ENCODE measurements around the gene KRTAP13-1. TPM values are rescaled to one million over a fixed set of nuclear protein-coding genes. Genes with fewer than 3 reads are reported as not detected.

KRTAP13-1 gene
- total and polyA plus RNA-seq, 2 donors (not counting 3 experiments of a cell fraction or from before 2014, with no cell fraction given): not detected

GRCh38 chr21:30354308-30355005 is 41.4 kb upstream of the KRTAP13-1 start:
- BruUV-seq (replicated peaks): no TSS peak
- no peak overlapping the region for H2AFZ ChIP-seq (ENCODE audit: low read depth, low read length)
- H3K4me1 ChIP-seq (ENCODE audit: control insufficient read depth, extremely low read depth, insufficient read depth, low read length): no peaks in the 10 kb centered on the region
- intact Hi-C loops (cut with micrococcal nuclease): no loop called here
- dilution Hi-C loops (cut with MboI; ENCODE audit: extremely low pct_ligation_motif_present, low sequenced_read_pairs): no loop called here
- no peak overlapping the region for H3K4me3 ChIP-seq (replicated peaks in 1 of 3; ENCODE audit: insufficient read depth in 1 of 3, low read depth in 1 of 3, low read length in 3 of 3)
- H3K27ac ChIP-seq (ENCODE audit: insufficient read depth, low read depth, low read length): no peak overlapping the region
- H3K9ac ChIP-seq (replicated peaks; ENCODE audit: extremely low read depth, insufficient read depth, low read length): no peak overlapping the region
- no peak for TF ChIP-seq EZH2 (IDR thresholded peaks at IDR 0.05; ENCODE audit: borderline replicate concordance, low read depth, low read length, severe bottlenecking)
- TF ChIP-seq, protein P1, sequence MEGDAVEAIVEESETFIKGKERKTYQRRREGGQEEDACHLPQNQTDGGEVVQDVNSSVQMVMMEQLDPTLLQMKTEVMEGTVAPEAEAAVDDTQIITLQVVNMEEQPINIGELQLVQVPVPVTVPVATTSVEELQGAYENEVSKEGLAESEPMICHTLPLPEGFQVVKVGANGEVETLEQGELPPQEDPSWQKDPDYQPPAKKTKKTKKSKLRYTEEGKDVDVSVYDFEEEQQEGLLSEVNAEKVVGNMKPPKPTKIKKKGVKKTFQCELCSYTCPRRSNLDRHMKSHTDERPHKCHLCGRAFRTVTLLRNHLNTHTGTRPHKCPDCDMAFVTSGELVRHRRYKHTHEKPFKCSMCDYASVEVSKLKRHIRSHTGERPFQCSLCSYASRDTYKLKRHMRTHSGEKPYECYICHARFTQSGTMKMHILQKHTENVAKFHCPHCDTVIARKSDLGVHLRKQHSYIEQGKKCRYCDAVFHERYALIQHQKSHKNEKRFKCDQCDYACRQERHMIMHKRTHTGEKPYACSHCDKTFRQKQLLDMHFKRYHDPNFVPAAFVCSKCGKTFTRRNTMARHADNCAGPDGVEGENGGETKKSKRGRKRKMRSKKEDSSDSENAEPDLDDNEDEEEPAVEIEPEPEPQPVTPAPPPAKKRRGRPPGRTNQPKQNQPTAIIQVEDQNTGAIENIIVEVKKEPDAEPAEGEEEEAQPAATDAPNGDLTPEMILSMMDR (IDR thresholded peaks at IDR 0.05; ENCODE audit: extremely low read depth in 1 of 2, insufficient read depth in 1 of 2, low read depth in 1 of 2, low read length in 2 of 2): no peak
- H3K9me1 ChIP-seq (replicated peaks; ENCODE audit: control insufficient read depth, extremely low read depth, insufficient read depth, low read length): no peaks in the 10 kb centered on the region
- no peak for FAIRE-seq
- no peak for DNase-seq (ENCODE audit: low read depth, low spot score)
- no peaks in the 10 kb centered on the region for H4K20me1 ChIP-seq (replicated peaks; ENCODE audit: control insufficient read depth, extremely low read depth, insufficient read depth, low read length)
- H3K79me2 ChIP-seq (ENCODE audit: control insufficient read depth, insufficient read depth, low read length): no peaks in the 10 kb centered on the region
- ChIA-PET POLR2A (no interaction called here), CTCF (no interaction called here)
- peaks cover 7% of the 10 kb centered on the region for H3K9me3 ChIP-seq (replicated peaks; ENCODE audit: control insufficient read depth, insufficient read depth, low read length)
- no peak overlapping the region for H3K4me2 ChIP-seq (ENCODE audit: insufficient read depth, low read length)
- no peaks in the 10 kb centered on the region for H3K27me3 ChIP-seq (ENCODE audit: control insufficient read depth in 2 of 2, insufficient read depth in 2 of 2, low read length in 2 of 2)
- no peaks in the 10 kb centered on the region for H3K36me3 ChIP-seq (ENCODE audit: control insufficient read depth in 2 of 2, extremely low read depth in 1 of 2, insufficient read depth in 2 of 2, low read length in 2 of 2)

DNA sequence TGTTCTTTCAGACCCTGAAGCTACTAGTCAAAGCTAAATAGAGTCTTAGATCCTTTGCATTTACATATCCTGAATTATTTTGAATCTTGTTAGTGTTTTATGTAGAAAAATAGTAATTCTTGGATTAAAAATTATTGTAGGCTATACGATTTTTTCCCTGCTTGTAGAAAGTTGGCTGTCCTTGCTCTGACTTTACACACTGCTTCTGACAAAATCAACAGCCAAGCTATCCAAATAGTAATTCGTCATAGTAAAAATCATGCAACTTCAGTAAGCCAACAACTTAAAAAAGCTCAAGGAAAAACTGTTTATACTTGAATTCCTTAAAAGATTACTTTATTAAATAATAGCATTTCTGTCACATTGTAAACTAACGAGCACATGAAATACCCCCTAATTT is 39.9 kb upstream of the KRTAP13-1 start:
- BruUV-seq (replicated peaks): no TSS peak
- no peaks in the 10 kb centered on the region for H3K27me3 ChIP-seq (ENCODE audit: control insufficient read depth in 2 of 2, insufficient read depth in 2 of 2, low read length in 2 of 2)
- H3K79me2 ChIP-seq (ENCODE audit: control insufficient read depth, insufficient read depth, low read length): no peaks in the 10 kb centered on the region
- H3K9me1 ChIP-seq (replicated peaks; ENCODE audit: control insufficient read depth, extremely low read depth, insufficient read depth, low read length): no peaks in the 10 kb centered on the region
- no peak overlapping the region for H3K4me3 ChIP-seq (replicated peaks in 1 of 3; ENCODE audit: insufficient read depth in 1 of 3, low read depth in 1 of 3, low read length in 3 of 3)
- no peaks in the 10 kb centered on the region for H4K20me1 ChIP-seq (replicated peaks; ENCODE audit: control insufficient read depth, extremely low read depth, insufficient read depth, low read length)
- H3K4me2 ChIP-seq (ENCODE audit: insufficient read depth, low read length): no peak overlapping the region
- TF ChIP-seq EZH2 (IDR thresholded peaks at IDR 0.05; ENCODE audit: borderline replicate concordance, low read depth, low read length, severe bottlenecking) (no peak), GATA2 (IDR thresholded peaks at IDR 0.05; ENCODE audit: insufficient read depth, insufficient read length, low read depth, low read length) (no peak), POLR2A (IDR thresholded peaks at IDR 0.05; ENCODE audit: low read depth, low read length) (no peak), MAX (IDR thresholded peaks at IDR 0.05; ENCODE audit: insufficient read depth, insufficient read length) (no peak), FOS (IDR thresholded peaks at IDR 0.05; ENCODE audit: borderline replicate concordance, insufficient read depth, low read length) (no peak), POLR2AphosphoS5 (IDR thresholded peaks at IDR 0.05; ENCODE audit: insufficient read depth, low read depth, low read length) (no peak), JUN (IDR thresholded peaks at IDR 0.05; ENCODE audit: borderline replicate concordance, insufficient read depth, insufficient read length, low read depth) (no peak), MYC (IDR thresholded peaks at IDR 0.05; ENCODE audit: low read depth, low read length) (no peak)
- TF ChIP-seq, protein P1 (IDR thresholded peaks at IDR 0.05; ENCODE audit: extremely low read depth in 1 of 2, insufficient read depth in 1 of 2, low read depth in 1 of 2, low read length in 2 of 2): no peak
- H3K9ac ChIP-seq (replicated peaks; ENCODE audit: extremely low read depth, insufficient read depth, low read length): no peak overlapping the region
- FAIRE-seq (no peak), DNase-seq (ENCODE audit: low read depth, low spot score) (no peak)
- no peak overlapping the region for H2AFZ ChIP-seq (ENCODE audit: low read depth, low read length)
- intact Hi-C loops (cut with micrococcal nuclease) (no loop called here), dilution Hi-C loops (cut with MboI; ENCODE audit: extremely low pct_ligation_motif_present, low sequenced_read_pairs) (no loop called here)
- peaks cover 6% of the 10 kb centered on the region for H3K9me3 ChIP-seq (replicated peaks; ENCODE audit: control insufficient read depth, insufficient read depth, low read length)
- CTCF ChIA-PET: no interaction called here
- H3K4me1 ChIP-seq (ENCODE audit: control insufficient read depth, extremely low read depth, insufficient read depth, low read length): no peaks in the 10 kb centered on the region
- no peaks in the 10 kb centered on the region for H3K36me3 ChIP-seq (ENCODE audit: control insufficient read depth in 2 of 2, extremely low read depth in 1 of 2, insufficient read depth in 2 of 2, low read length in 2 of 2)
- no peak overlapping the region for H3K27ac ChIP-seq (ENCODE audit: insufficient read depth, low read depth, low read length)
- POLR2A ChIA-PET: no interaction called here

Measured in endothelial cell of umbilical vein (primary cell).